WTC11 (cell line): ENCODE data around the gene ZNF516. TPM values are rescaled to one million over a fixed set of nuclear protein-coding genes. Genes with fewer than 3 reads are reported as not detected.
A peak's percentile ranks its signal among the peaks of the same experiment; 100 is the strongest.

Experiments
- ATAC-seq: fragments of 200-7000 bp; cut with Tn5 transposase; 2 replicates; pipeline ENCODE4 v1.10.0; 2021; ENCODE audit warnings: mild to moderate bottlenecking, moderate library complexity
- CTCF ChIA-PET: fragments of 300-600 bp; sonication (Branson Sonifier 250); formaldehyde crosslinking; loops from one replicate; lab custom pipeline; 2021; ENCODE audit warnings: antibody characterized with exemption; lab: Charles Lee
- POLR2A ChIA-PET: fragments of 350-600 bp; sonication (Branson Sonifier 250); formaldehyde crosslinking; loops from one replicate; lab custom pipeline; 2021; ENCODE audit warnings: antibody characterized with exemption; lab: Charles Lee
- DNase-seq: peaks from one replicate; pipeline ENCODE4 v3.0.0; 2021; ENCODE audit warnings: low spot score
- H3K27ac Mint-ChIP-seq: 2 replicates; pipeline ENCODE4 v1.8.0; 2021; ENCODE audit warnings: mixed read lengths
- H3K27me3 Mint-ChIP-seq: 2 replicates; pipeline ENCODE4 v1.8.0; 2021; ENCODE audit warnings: low read depth, mild to moderate bottlenecking, moderate library complexity, mixed read lengths
- H3K36me3 Mint-ChIP-seq: 2 replicates; pipeline ENCODE4 v1.8.0; 2021; ENCODE audit warnings: mixed read lengths
- H3K4me1 Mint-ChIP-seq: 2 replicates; pipeline ENCODE4 v1.8.0; 2022; ENCODE audit warnings: mixed read lengths
- H3K4me3 Mint-ChIP-seq: 2 replicates; pipeline ENCODE4 v1.8.0; 2021; ENCODE audit warnings: mild to moderate bottlenecking, moderate library complexity, mixed read lengths
- H3K9me3 Mint-ChIP-seq: 2 replicates; pipeline ENCODE4 v1.8.0; 2021; ENCODE audit warnings: mixed read lengths
- ARID4B ChIP-seq: sonication (generic); formaldehyde crosslinking; IDR thresholded peaks from 2 replicates; pipeline ENCODE4 v1.8.0; 2023; ENCODE audit warnings: missing genetic modification reagents, mild to moderate bottlenecking, borderline replicate concordance
- FOXJ3 ChIP-seq: sonication (generic); formaldehyde crosslinking; IDR thresholded peaks from 2 replicates; pipeline ENCODE4 v1.9.0; 2021; ENCODE audit warnings: missing genetic modification reagents, mild to moderate bottlenecking, borderline replicate concordance
- FOXK1 ChIP-seq: sonication (generic); formaldehyde crosslinking; IDR thresholded peaks from 2 replicates; pipeline ENCODE4 v1.8.0; 2022; ENCODE audit warnings: mild to moderate bottlenecking, moderate library complexity, missing genetic modification reagents
- GTF2I ChIP-seq: fragments of 250-450 bp; sonication (Bioruptor Pico); conservative IDR thresholded peaks from 2 replicates; pipeline ENCODE4 v1.4.0; 2021; ENCODE audit warnings: mild to moderate bottlenecking
- HMGXB4 ChIP-seq: sonication (generic); formaldehyde crosslinking; IDR thresholded peaks from 2 replicates; pipeline ENCODE4 v1.8.1; 2023; ENCODE audit warnings: mild to moderate bottlenecking, moderate library complexity, missing genetic modification reagents
- MAX ChIP-seq: sonication (generic); formaldehyde crosslinking; IDR thresholded peaks from 2 replicates; pipeline ENCODE4 v1.8.0; 2022; ENCODE audit warnings: mild to moderate bottlenecking, missing genetic modification reagents
- RELA ChIP-seq: sonication (generic); formaldehyde crosslinking; IDR thresholded peaks from 2 replicates; pipeline ENCODE4 v1.8.1; 2022; ENCODE audit warnings: missing genetic modification reagents, mild to moderate bottlenecking, borderline replicate concordance
- RORB ChIP-seq: fragments of 250-450 bp; sonication (Bioruptor Pico); IDR thresholded peaks from 2 replicates; pipeline ENCODE4 v1.9.0; 2021; ENCODE audit warnings: mild to moderate bottlenecking
- SMAD3 ChIP-seq: sonication (generic); formaldehyde crosslinking; IDR thresholded peaks from 2 replicates; pipeline ENCODE4 v1.8.0; 2022; ENCODE audit warnings: missing genetic modification reagents, mild to moderate bottlenecking, borderline replicate concordance
- USF2 ChIP-seq: sonication (generic); formaldehyde crosslinking; IDR thresholded peaks from 2 replicates; pipeline ENCODE4 v1.8.1; 2023; ENCODE audit warnings: mild to moderate bottlenecking, missing genetic modification reagents, moderate library complexity
- ZNF416 ChIP-seq: fragments of 250-450 bp; sonication (Bioruptor Pico); IDR thresholded peaks from 2 replicates; pipeline ENCODE4 v1.9.0; 2021; ENCODE audit warnings: mild to moderate bottlenecking, inconsistent platforms
- total RNA-seq: library from RNA; stranded (reverse); gene quantifications from 3 replicates; pipeline ENCODE4 v1.2.3, GENCODE V29; 2021
- TF ChIP-seq, protein P1 (sequence below): fragments of 250-450 bp; sonication (Bioruptor Pico); conservative IDR thresholded peaks from 2 replicates; pipeline ENCODE4 v1.9.0; 2021; ENCODE audit warnings: mild to moderate bottlenecking
- TF ChIP-seq, protein P2 (sequence below): sonication (generic); formaldehyde crosslinking; IDR thresholded peaks from 2 replicates; pipeline ENCODE4 v1.8.0; 2022; ENCODE audit warnings: mild to moderate bottlenecking, missing genetic modification reagents
- TF ChIP-seq, protein P3 (sequence below): fragments of 250-450 bp; sonication (Bioruptor Pico); IDR thresholded peaks from 2 replicates; pipeline ENCODE4 v1.9.0; 2021; ENCODE audit warnings: mild to moderate bottlenecking

ZNF516 gene
- total RNA-seq, 1 experiment from 2014 or later = 58.6 TPM

DNA sequence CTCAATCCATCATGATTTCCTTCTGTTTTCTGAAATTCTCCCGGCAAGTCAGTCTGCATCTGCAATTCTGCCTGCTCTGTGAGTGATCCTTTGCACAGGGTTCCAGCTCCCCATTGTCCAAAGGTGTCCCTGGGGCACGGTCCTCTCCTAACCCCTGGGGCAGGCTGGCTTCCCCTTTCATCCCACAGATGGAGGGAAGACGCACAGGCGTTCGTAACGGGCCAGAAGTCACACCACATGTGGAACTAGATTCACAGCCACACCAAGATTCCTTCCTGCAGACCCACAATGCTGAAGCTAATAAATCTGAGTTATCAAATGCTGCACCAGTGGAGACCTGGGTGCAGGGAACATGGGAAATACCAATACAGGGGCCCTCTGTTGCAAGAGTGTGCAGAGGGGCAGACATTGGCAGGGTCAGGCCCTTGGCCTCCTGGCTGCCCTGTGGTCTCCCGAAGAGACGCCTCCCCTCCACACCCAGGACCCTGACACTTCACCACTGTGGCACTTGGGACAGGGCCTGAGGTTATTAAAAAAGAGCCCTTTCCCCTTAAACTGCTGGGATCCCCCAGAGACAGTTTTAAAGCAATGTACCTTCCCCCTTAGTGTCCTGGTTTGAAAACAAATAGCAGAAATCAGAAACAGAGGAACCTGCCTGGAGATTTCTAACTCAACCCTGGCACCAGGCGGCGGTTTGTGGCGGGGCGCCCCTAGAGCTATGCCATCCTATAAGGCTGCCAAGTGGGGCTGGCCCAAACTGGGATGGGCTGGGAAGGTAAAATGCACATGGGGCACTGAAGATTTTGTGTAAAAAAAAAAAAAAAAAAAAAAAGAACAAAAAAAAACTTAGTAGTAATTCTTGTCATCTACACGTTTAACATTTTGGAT lies 15.4 kb downstream of the ZNF516 start (continued):
- TF ChIP-seq, protein P1, sequence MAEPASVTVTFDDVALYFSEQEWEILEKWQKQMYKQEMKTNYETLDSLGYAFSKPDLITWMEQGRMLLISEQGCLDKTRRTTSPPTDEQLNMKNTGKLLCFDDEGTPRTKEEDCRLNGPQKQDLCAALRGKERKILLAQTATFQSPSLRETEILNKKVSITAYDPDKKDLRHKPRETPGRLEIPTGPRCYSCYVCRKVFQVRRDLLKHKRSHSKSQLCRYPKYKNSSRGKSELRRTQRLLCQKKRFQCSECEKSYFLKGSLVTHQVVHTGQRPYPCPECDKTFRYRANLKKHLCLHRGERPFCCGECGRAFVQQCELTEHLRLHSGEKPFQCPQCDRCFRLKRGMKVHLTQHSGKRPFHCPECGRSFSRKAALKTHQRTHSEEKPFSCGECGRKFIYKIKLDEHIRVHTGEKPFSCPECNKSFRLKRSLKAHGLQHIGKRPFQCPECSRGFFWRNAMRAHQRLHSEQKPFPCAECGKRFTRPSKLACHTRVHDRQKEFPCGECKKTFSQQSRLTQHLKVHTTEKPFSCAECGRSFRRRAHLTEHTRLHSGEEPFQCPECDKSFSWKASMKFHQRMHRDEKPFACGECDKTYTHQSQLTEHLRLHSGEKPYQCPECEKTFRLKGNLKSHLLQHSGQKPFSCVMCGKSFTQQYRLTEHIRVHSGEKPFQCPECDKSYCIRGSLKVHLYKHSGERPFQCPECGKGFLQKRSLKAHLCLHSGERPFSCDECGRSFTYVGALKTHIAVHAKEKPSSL (CRISPR knock-in tag) = no peak
- TF ChIP-seq ARID4B (no peak), USF2 (CRISPR knock-in tag) (no peak), ZNF416 (no peak), FOXJ3 (CRISPR knock-in tag) (no peak)

- Mint-ChIP-seq H3K27me3 (no peaks in the 10 kb centered on the region), H3K36me3 (no peaks in the 10 kb centered on the region), H3K4me3 (no peak overlapping the region), H3K4me1 (peaks cover 36% of the 10 kb centered on the region), H3K9me3 (no peaks in the 10 kb centered on the region), H3K27ac (0 out of 2 replicates have a peak overlapping the region, but pooled peaks have one; percentile 8)
- DNase-seq = no peak
- ATAC-seq = no peak
- CTCF ChIA-PET = interaction anchor here (0.6 to 2.2 kb wide), 3 partner anchors 10 to 219 kb away, joined by 3 to 5 read pairs (median 5); no protein-coding TSS in a partner anchor
- POLR2A ChIA-PET = interaction anchor here (0.8 kb wide), 1 partner anchor 144 kb away, joined by 3 read pairs; no protein-coding TSS in a partner anchor
- no peak for TF ChIP-seq HMGXB4
- no peak for TF ChIP-seq RORB (CRISPR knock-in tag)
- no peak for TF ChIP-seq FOXK1 (CRISPR knock-in tag)
- TF ChIP-seq, protein P2, sequence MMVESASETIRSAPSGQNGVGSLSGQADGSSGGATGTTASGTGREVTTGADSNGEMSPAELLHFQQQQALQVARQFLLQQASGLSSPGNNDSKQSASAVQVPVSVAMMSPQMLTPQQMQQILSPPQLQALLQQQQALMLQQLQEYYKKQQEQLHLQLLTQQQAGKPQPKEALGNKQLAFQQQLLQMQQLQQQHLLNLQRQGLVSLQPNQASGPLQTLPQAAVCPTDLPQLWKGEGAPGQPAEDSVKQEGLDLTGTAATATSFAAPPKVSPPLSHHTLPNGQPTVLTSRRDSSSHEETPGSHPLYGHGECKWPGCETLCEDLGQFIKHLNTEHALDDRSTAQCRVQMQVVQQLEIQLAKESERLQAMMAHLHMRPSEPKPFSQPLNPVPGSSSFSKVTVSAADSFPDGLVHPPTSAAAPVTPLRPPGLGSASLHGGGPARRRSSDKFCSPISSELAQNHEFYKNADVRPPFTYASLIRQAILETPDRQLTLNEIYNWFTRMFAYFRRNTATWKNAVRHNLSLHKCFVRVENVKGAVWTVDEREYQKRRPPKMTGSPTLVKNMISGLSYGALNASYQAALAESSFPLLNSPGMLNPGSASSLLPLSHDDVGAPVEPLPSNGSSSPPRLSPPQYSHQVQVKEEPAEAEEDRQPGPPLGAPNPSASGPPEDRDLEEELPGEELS (CRISPR knock-in tag) = no peak
- TF ChIP-seq MAX (CRISPR knock-in tag) = no peak
- TF ChIP-seq USF2 (CRISPR knock-in tag) = no peak
- TF ChIP-seq, protein P3, sequence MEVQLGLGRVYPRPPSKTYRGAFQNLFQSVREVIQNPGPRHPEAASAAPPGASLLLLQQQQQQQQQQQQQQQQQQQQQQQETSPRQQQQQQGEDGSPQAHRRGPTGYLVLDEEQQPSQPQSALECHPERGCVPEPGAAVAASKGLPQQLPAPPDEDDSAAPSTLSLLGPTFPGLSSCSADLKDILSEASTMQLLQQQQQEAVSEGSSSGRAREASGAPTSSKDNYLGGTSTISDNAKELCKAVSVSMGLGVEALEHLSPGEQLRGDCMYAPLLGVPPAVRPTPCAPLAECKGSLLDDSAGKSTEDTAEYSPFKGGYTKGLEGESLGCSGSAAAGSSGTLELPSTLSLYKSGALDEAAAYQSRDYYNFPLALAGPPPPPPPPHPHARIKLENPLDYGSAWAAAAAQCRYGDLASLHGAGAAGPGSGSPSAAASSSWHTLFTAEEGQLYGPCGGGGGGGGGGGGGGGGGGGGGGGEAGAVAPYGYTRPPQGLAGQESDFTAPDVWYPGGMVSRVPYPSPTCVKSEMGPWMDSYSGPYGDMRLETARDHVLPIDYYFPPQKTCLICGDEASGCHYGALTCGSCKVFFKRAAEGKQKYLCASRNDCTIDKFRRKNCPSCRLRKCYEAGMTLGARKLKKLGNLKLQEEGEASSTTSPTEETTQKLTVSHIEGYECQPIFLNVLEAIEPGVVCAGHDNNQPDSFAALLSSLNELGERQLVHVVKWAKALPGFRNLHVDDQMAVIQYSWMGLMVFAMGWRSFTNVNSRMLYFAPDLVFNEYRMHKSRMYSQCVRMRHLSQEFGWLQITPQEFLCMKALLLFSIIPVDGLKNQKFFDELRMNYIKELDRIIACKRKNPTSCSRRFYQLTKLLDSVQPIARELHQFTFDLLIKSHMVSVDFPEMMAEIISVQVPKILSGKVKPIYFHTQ (CRISPR knock-in tag) = no peak
- no peak for TF ChIP-seq GTF2I
- no peak for TF ChIP-seq SMAD3 (CRISPR knock-in tag)
- no peak for TF ChIP-seq RELA (CRISPR knock-in tag)
These were observed 18.1 kb downstream of the ZNF516 start for GRCh38 chr18:76476665-76477561.
